CD14-positive monocyte (primary cell): Measurements from ENCODE around the gene PLOD3. TPM values are rescaled to one million over a fixed set of nuclear protein-coding genes. Genes with fewer than 3 reads are reported as not detected.

ENCODE experiments used
- DNase-seq, 3 donors: peaks; one replicate each; pipeline ENCODE4 v3.0.0-alpha.2; 2011 to 2022
- H2AFZ ChIP-seq: 2 replicates; pipeline ENCODE4 v1.6.0; 2012; ENCODE audit warnings: mild to moderate bottlenecking, low read depth, low read length, inconsistent platforms; ENCODE audit not compliant: insufficient read depth, poor library complexity, severe bottlenecking
- H3K27ac ChIP-seq, 2 donors: 1 replicate in 1 of 2; 2 replicates in 1 of 2; pipeline ENCODE4 v1.5.1; 2012 to 2013; ENCODE audit warnings: low read length in 2 of 2, control low read depth in 1 of 2, inconsistent platforms in 1 of 2, low read depth in 1 of 2, mild to moderate bottlenecking in 1 of 2
- H3K27me3 ChIP-seq, 2 donors: one replicate each; pipeline versions ENCODE4 v1.6.0 to v1.6.1; 2011 to 2013; ENCODE audit warnings: low read length in 2 of 2; ENCODE audit not compliant: control insufficient read depth in 2 of 2, insufficient read depth in 2 of 2
- H3K36me3 ChIP-seq, 2 donors: replicated peaks in 1 of 2; 1 replicate in 1 of 2; 2 replicates in 1 of 2; pipeline versions ENCODE4 v1.5.1 to v1.6.1; 2012 to 2013; ENCODE audit warnings: low read length in 2 of 2, control low read depth in 1 of 2, inconsistent platforms in 1 of 2, mild to moderate bottlenecking in 1 of 2; ENCODE audit not compliant: insufficient read depth in 2 of 2, control insufficient read depth in 1 of 2
- H3K4me1 ChIP-seq, 2 donors: 1 replicate in 1 of 2; 2 replicates in 1 of 2; pipeline versions ENCODE4 v1.5.1 to v1.6.1; 2012 to 2013; ENCODE audit warnings: low read length in 2 of 2, control low read depth in 1 of 2, inconsistent platforms in 1 of 2, mild to moderate bottlenecking in 1 of 2, moderate library complexity in 1 of 2; ENCODE audit not compliant: insufficient read depth in 2 of 2, control insufficient read depth in 1 of 2
- H3K4me2 ChIP-seq: replicated peaks from 2 replicates; pipeline ENCODE3; 2012; ENCODE audit warnings: low read length, moderate library complexity, mild to moderate bottlenecking; ENCODE audit not compliant: poor library complexity, severe bottlenecking; ENCODE audit errors: extremely low read depth
- H3K4me3 ChIP-seq, 3 experiments: fragments of 200-600 bp in 1 of 3; sonication (generic) in 1 of 3; replicated peaks in 1 of 3; 1 replicate in 2 of 3; 2 replicates in 1 of 3; pipeline ENCODE4 v1.5.1; 2011 to 2013; ENCODE audit warnings: low read length in 3 of 3, mild to moderate bottlenecking in 3 of 3, control low read depth in 2 of 3, low read depth in 2 of 3, inconsistent platforms in 1 of 3, moderate library complexity in 1 of 3
- H3K79me2 ChIP-seq: 2 replicates; pipeline ENCODE4 v1.6.0; 2012; ENCODE audit warnings: mild to moderate bottlenecking, control low read depth, inconsistent platforms, low read length, moderate library complexity; ENCODE audit not compliant: insufficient read depth
- H3K9ac ChIP-seq: 2 replicates; pipeline ENCODE4 v1.6.0; 2017; ENCODE audit warnings: low read length, mild to moderate bottlenecking; ENCODE audit not compliant: insufficient read depth, poor library complexity, severe bottlenecking
- H3K9me3 ChIP-seq, 2 donors: replicated peaks in 1 of 2; 1 replicate in 1 of 2; 2 replicates in 1 of 2; pipeline versions ENCODE4 v1.5.1 to v1.6.1; 2012 to 2013; ENCODE audit warnings: low read length in 2 of 2, control low read depth in 1 of 2; ENCODE audit not compliant: control insufficient read depth in 1 of 2, insufficient read depth in 1 of 2
- H4K20me1 ChIP-seq: 2 replicates; pipeline ENCODE4 v1.6.0; 2012; ENCODE audit warnings: mild to moderate bottlenecking, low read length, control low read depth, moderate library complexity; ENCODE audit not compliant: insufficient read depth
- H3K27ac Mint-ChIP-seq, 7 donors: one replicate each; pipeline ENCODE4 v1.8.0; 2020; ENCODE audit warnings: mild to moderate bottlenecking in 7 of 7, mixed read lengths in 7 of 7, moderate library complexity in 6 of 7, inconsistent platforms in 2 of 7
- H3K27me3 Mint-ChIP-seq, 3 donors: one replicate each; pipeline ENCODE4 v1.8.0; 2021 to 2022; ENCODE audit warnings: low read depth in 3 of 3, mild to moderate bottlenecking in 3 of 3, mixed read lengths in 3 of 3, moderate library complexity in 3 of 3, inconsistent platforms in 1 of 3
- H3K36me3 Mint-ChIP-seq, 2 donors: one replicate each; pipeline ENCODE4 v1.8.0; 2020; ENCODE audit warnings: mixed read lengths in 2 of 2, inconsistent platforms in 1 of 2, mild to moderate bottlenecking in 1 of 2
- H3K4me1 Mint-ChIP-seq: one replicate; pipeline ENCODE4 v1.8.0; 2020; ENCODE audit warnings: mild to moderate bottlenecking, mixed read lengths
- H3K4me3 Mint-ChIP-seq, 2 donors: one replicate each; pipeline ENCODE4 v1.8.0; 2020; ENCODE audit warnings: mild to moderate bottlenecking in 2 of 2, mixed read lengths in 2 of 2, moderate library complexity in 1 of 2
- H3K9me3 Mint-ChIP-seq, 7 donors: one replicate each; pipeline ENCODE4 v1.8.0; 2020 to 2022; ENCODE audit warnings: mixed read lengths in 7 of 7, mild to moderate bottlenecking in 6 of 7, moderate library complexity in 6 of 7, inconsistent platforms in 2 of 7
- CTCF ChIP-seq: fragments of 200-600 bp; IDR thresholded peaks from one replicate; pipeline ENCODE4 v1.8.0; 2022; ENCODE audit warnings: antibody characterized with exemption, mild to moderate bottlenecking
- WGBS: methylation state at CpG from one replicate; pipeline ENCODE4 v1.1.5; 2013; ENCODE audit warnings: missing lambda C conversion rate; ENCODE audit not compliant: insufficient coverage; 5-methylcytosine and 5-hydroxymethylcytosine counted together
- intact Hi-C, 2 donors: fragments of 100-400 bp; cut with micrococcal nuclease; formaldehyde crosslinking; loops; one replicate each; pipeline versions ENCODE4 v1.15.0 to v1.15.1; 2023
- polyA plus RNA-seq, 3 donors: library from polyadenylated mRNA; depleted of rRNA in 1 of 3; unstranded in 2 of 3; stranded (reverse) in 1 of 3; fragments of 300-500 nt in 2 of 3; fragments of >200 nt in 1 of 3; fragmentation: Illumina TruSeq in 2 of 3; gene quantifications; 1 replicate in 2 of 3; 2 replicates in 1 of 3; pipeline ENCODE4 v1.2.3, GENCODE V29; 2012 to 2021

The PLOD3 gene
- polyA plus RNA-seq, 3 donors = 26.9 to 70.1 (median 28.1) TPM

DNA sequence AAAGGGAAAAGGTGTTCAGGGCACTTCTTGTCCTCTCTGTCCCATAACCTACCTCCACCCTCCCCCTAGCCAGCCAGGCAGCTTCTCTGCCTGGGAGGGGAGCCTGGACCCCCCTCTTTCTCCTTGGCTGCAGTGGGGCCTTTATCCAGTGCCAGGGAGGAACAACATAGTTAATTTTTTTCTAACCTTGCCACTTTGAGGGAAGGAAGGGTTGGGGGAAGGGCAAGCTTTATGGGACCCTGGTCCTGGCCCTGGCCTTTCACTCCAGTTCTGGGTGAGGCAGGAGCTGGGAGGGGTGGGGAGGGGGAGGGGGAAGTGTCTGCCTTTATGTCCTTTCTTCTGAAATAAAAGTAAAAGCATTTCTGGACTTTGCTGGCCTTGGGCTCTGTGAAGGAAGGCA, 56.5 kb downstream of the PLOD3 start:
- no peak overlapping the region for H3K4me3 ChIP-seq
- no peak overlapping the region for H3K27ac ChIP-seq
- Mint-ChIP-seq H3K27me3 (peaks cover 39 to 47% (median 47%) of the 10 kb centered on the region in 3 donors), H3K4me1 (peaks cover 11% of the 10 kb centered on the region), H3K36me3 (peaks cover 39 to 54% of the 10 kb centered on the region in 2 donors), H3K4me3 (no peak overlapping the region), H3K9me3 (peaks cover 2 to 29% (median 13%) of the 10 kb centered on the region in 7 donors), H3K27ac (no peak overlapping the region)
- peaks cover 23 to 40% of the 10 kb centered on the region in 2 donors for H3K27me3 ChIP-seq
- H3K9me3 ChIP-seq = peaks cover 6 to 16% of the 10 kb centered on the region in 2 donors
- DNase-seq = no peak
- peaks cover 12% of the 10 kb centered on the region for H4K20me1 ChIP-seq
- H3K36me3 ChIP-seq = peaks cover 9 to 17% of the 10 kb centered on the region in 2 donors
- intact Hi-C loops = no loop called here
- H3K9ac ChIP-seq = no peak overlapping the region
- H3K79me2 ChIP-seq = no peaks in the 10 kb centered on the region
- no peak overlapping the region for H3K4me2 ChIP-seq
- H2AFZ ChIP-seq = no peak overlapping the region
- no peak for TF ChIP-seq CTCF
- peaks cover 12 to 27% of the 10 kb centered on the region in 2 donors for H3K4me1 ChIP-seq

DNA sequence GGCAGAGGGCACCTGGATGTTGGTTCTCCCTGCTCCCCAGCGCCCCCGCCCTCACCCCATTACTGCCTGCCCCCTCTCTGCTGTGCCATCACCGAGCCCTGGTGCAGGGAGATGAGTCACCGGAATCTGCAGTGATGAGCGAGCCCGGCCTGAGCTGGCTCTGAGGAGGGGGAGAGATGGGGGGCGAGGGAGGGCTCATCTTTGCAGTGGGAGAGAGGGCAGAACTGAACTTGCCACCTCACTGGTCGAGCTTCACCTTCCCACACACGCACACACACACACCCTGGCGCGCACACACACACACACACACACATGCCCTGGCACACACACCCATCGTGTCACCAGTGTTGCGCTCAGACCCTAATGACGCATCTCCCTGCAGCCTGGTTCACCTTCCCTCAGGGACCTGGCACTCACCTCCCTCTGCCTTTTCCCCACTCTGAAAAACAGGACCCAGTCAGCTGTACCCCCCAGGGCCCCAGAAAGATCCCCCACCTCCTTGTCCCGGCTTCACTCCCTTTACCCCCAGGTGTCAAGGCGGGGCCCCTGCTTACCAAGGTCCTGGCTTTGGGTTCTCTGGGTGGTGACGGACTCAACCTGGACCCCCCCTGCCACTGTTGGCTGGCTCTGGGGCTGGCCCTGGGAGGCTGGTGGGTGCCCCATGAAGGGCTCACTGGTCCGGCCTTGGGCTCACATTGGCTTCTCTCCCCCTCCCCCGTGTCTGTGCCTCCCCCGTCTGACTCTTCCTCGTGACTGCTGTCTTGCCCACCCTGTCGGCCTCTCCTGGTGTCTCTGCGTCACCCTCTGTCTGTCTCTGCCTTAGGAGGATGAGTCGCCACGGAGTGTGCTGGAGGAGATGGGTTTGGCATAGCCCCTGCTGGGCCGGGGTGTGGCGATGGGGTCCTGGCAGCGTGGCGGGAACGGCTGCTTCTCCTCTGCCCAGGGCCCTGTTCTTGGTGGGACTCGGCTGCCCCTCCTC, 57.4 kb downstream of the PLOD3 start:
- intact Hi-C loops = no loop called here
- Histone ChIP-seq H3K27me3 (peaks cover 19 to 33% of the 10 kb centered on the region in 2 donors), H2AFZ (no peak overlapping the region), H3K9me3 (peaks cover under 1 to 9% of the 10 kb centered on the region in 2 donors), H3K4me3 (no peak overlapping the region), H3K79me2 (no peaks in the 10 kb centered on the region), H4K20me1 (peaks cover 6% of the 10 kb centered on the region), H3K27ac (no peak overlapping the region), H3K36me3 (peaks cover 9 to 17% of the 10 kb centered on the region in 2 donors), H3K9ac (no peak overlapping the region), H3K4me1 (peaks cover 10 to 25% of the 10 kb centered on the region in 2 donors), H3K4me2 (no peak overlapping the region)
- Mint-ChIP-seq H3K9me3 (peaks cover 0 to 21% (median 7%) of the 10 kb centered on the region in 7 donors), H3K27ac (no peak overlapping the region), H3K4me1 (peaks cover 15% of the 10 kb centered on the region), H3K27me3 (peaks cover 30 to 40% (median 38%) of the 10 kb centered on the region in 3 donors), H3K36me3 (peaks cover 35 to 46% of the 10 kb centered on the region in 2 donors), H3K4me3 (no peak overlapping the region)
- WGBS = 81% methylated on average over 18 of the region's 31 CpGs
- DNase-seq = no peak
- TF ChIP-seq CTCF = no peak
